ENCODE data around the gene CACNA1C.

CACNA1C gene

GRCh38 chr12:2652401-2653081 is 599.8 kb downstream of the CACNA1C start:
- no peak overlapping the region for H3K4me3 ChIP-seq (ENCODE audit: low read length)
- TF ChIP-seq CTCF (IDR thresholded peaks at IDR 0.05; ENCODE audit: insufficient read depth, low read depth, low read length, missing control alignments), result no peak
- DNase-seq (ENCODE audit: low read depth), result no peak

- no peak for TF ChIP-seq CTCF (IDR thresholded peaks at IDR 0.05; ENCODE audit: insufficient read depth, low read depth, low read length, missing control alignments)
- H3K4me3 ChIP-seq (ENCODE audit: low read length), result no peak overlapping the region
- no peak for DNase-seq (ENCODE audit: low read depth)
These were observed 600.7 kb downstream of the CACNA1C start for GRCh38 chr12:2653461-2653965.

GRCh38 chr12:2654311-2654710 is 601.5 kb downstream of the CACNA1C start:
- TF ChIP-seq CTCF (IDR thresholded peaks at IDR 0.05; ENCODE audit: insufficient read depth, low read depth, low read length, missing control alignments), result no peak
- no peak overlapping the region for H3K4me3 ChIP-seq (ENCODE audit: low read length)
- DNase-seq (ENCODE audit: low read depth), result no peak

- H3K4me3 ChIP-seq (ENCODE audit: low read length), result no peak overlapping the region
- no peak for DNase-seq (ENCODE audit: low read depth)
- no peak for TF ChIP-seq CTCF (IDR thresholded peaks at IDR 0.05; ENCODE audit: insufficient read depth, low read depth, low read length, missing control alignments)
These were observed 602.0 kb downstream of the CACNA1C start for GRCh38 chr12:2654741-2655140.

GRCh38 chr12:2662524-2662923 is 609.7 kb downstream of the CACNA1C start:
- DNase-seq (ENCODE audit: low read depth), result no peak
- no peak overlapping the region for H3K4me3 ChIP-seq (ENCODE audit: low read length)
- TF ChIP-seq CTCF (IDR thresholded peaks at IDR 0.05; ENCODE audit: insufficient read depth, low read depth, low read length, missing control alignments), result no peak

GRCh38 chr12:2664721-2665577 is 612.2 kb downstream of the CACNA1C start:
- TF ChIP-seq CTCF (IDR thresholded peaks at IDR 0.05; ENCODE audit: insufficient read depth, low read depth, low read length, missing control alignments), result no peak
- H3K4me3 ChIP-seq (ENCODE audit: low read length), result no peak overlapping the region
- no peak for DNase-seq (ENCODE audit: low read depth)

All from epithelial cell of esophagus (primary cell).